CD4-positive, alpha-beta T cell (primary cell): ENCODE data around the gene PTRH1. TPM values are rescaled to one million over a fixed set of nuclear protein-coding genes. Genes with fewer than 3 reads are reported as not detected.
A peak's percentile ranks its signal among the peaks of the same experiment; 100 is the strongest.

Experiments
- ATAC-seq: fragments of 200-7000 bp; cut with Tn5 transposase; one replicate; pipeline ENCODE4 v1.10.0; 2022; ENCODE audit warnings: mild to moderate bottlenecking; ENCODE audit not compliant: poor library complexity
- CTCF ChIA-PET: fragments of 350-600 bp; sonication (Branson Sonifier 250); formaldehyde crosslinking; loops from one replicate; lab custom pipeline; 2021; ENCODE audit warnings: antibody characterized with exemption, inconsistent platforms; lab: Charles Lee
- POLR2A ChIA-PET: fragments of 350-600 bp; sonication (Branson Sonifier 250); formaldehyde crosslinking; loops from one replicate; lab custom pipeline; 2021; ENCODE audit warnings: antibody characterized with exemption, inconsistent platforms; lab: Charles Lee
- DNase-seq, 14 experiments: peaks; one replicate each; pipeline ENCODE4 v3.0.0-alpha.2; 2013 to 2020; ENCODE audit warnings: mixed read lengths in 2 of 14
- H3K27ac ChIP-seq, 2 donors: one replicate each; pipeline versions ENCODE4 v1.5.1 to v1.7.0; 2013; ENCODE audit warnings: low read length in 2 of 2, low read depth in 1 of 2, mild to moderate bottlenecking in 1 of 2
- H3K27me3 ChIP-seq, 2 experiments: 1 replicate in 1 of 2; 2 replicates in 1 of 2; pipeline versions ENCODE4 v1.6.1 to v1.7.0; 2013; ENCODE audit warnings: low read length in 2 of 2, control low read depth in 1 of 2, mild to moderate bottlenecking in 1 of 2, moderate library complexity in 1 of 2; ENCODE audit not compliant: insufficient read depth in 2 of 2, control insufficient read depth in 1 of 2
- H3K36me3 ChIP-seq: one replicate; pipeline ENCODE4 v1.6.1; 2013; ENCODE audit warnings: low read length, control low read depth; ENCODE audit not compliant: insufficient read depth
- H3K4me1 ChIP-seq: one replicate; pipeline ENCODE4 v1.6.1; 2013; ENCODE audit warnings: low read length, control low read depth; ENCODE audit not compliant: insufficient read depth
- H3K4me3 ChIP-seq: one replicate; pipeline ENCODE4 v1.5.1; 2013; ENCODE audit warnings: mild to moderate bottlenecking, low read length, moderate library complexity
- H3K9me3 ChIP-seq, 2 experiments: 1 replicate in 1 of 2; 2 replicates in 1 of 2; pipeline versions ENCODE4 v1.6.1 to v1.7.0; 2013; ENCODE audit warnings: low read length in 2 of 2, mild to moderate bottlenecking in 2 of 2, control low read depth in 1 of 2, moderate library complexity in 1 of 2; ENCODE audit not compliant: control insufficient read depth in 1 of 2, insufficient read depth in 1 of 2
- H3K27ac Mint-ChIP-seq: one replicate; pipeline ENCODE4 v1.8.0; 2020; ENCODE audit warnings: mixed read lengths
- H3K27me3 Mint-ChIP-seq: one replicate; pipeline ENCODE4 v1.8.0; 2021; ENCODE audit warnings: mixed read lengths
- H3K36me3 Mint-ChIP-seq: one replicate; pipeline ENCODE4 v1.8.0; 2021; ENCODE audit warnings: low read depth, mixed read lengths
- H3K4me1 Mint-ChIP-seq: one replicate; pipeline ENCODE4 v1.8.0; 2021; ENCODE audit warnings: low read depth, mixed read lengths
- H3K4me3 Mint-ChIP-seq: one replicate; pipeline ENCODE4 v1.8.0; 2020; ENCODE audit warnings: mild to moderate bottlenecking, mixed read lengths
- H3K9me3 Mint-ChIP-seq: one replicate; pipeline ENCODE4 v1.8.0; 2020; ENCODE audit warnings: mixed read lengths
- intact Hi-C, 2 experiments: fragments of 100-400 bp; cut with DNase I in 1 of 2; cut with micrococcal nuclease in 1 of 2; formaldehyde crosslinking; loops; one replicate each; pipeline versions ENCODE4 v1.15.1 to v1.9.0; 2023 to 2025; cut with DNase I, micrococcal nuclease
- total RNA-seq, 174 experiments: library from RNA in 2 of 174; stranded (reverse) in 2 of 174; gene quantifications; one replicate each; pipeline ENCODE4 v1.2.3 and lab custom pipeline; 2021 to 2026
- TF ChIP-seq, protein P1 (sequence below): fragments of 200-600 bp; IDR thresholded peaks from one replicate; pipeline ENCODE4 v1.8.0; 2022; ENCODE audit warnings: antibody characterized with exemption, mild to moderate bottlenecking

Gene PTRH1
- total RNA-seq, 2 experiments from 2014 or later = 4.5 to 5.9 TPM

DNA sequence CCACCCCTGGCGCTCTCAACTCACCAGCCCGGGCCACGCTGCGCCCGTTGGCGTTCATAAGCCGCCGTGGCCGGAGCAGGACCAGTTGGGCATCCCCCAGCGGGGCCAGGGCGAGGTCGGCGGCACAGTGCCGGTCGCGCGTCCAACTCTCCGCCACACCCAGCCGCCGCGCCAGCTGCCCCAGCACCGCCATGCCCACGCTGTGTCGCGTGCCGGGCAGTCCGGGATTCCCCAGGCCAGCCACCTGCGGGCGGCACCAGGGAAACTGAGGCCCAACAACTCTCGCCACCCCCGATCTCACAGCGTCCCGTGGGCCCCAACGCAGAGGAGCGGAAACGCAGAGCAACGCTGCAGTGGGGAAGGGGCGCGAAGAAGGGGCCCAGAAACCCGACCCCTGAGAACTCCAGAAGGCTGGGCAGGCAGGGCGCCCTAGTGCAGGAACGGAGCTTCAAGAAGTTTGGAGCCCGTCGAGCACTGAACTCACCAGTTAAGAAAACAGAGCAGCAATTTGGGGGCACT lies 453 bp downstream of the PTRH1 start:
- H3K4me1 Mint-ChIP-seq = peaks cover 26% of the 10 kb centered on the region
- DNase-seq = peak in 3 of 14 experiments; percentile 15 to 50 (median 16)

DNA sequence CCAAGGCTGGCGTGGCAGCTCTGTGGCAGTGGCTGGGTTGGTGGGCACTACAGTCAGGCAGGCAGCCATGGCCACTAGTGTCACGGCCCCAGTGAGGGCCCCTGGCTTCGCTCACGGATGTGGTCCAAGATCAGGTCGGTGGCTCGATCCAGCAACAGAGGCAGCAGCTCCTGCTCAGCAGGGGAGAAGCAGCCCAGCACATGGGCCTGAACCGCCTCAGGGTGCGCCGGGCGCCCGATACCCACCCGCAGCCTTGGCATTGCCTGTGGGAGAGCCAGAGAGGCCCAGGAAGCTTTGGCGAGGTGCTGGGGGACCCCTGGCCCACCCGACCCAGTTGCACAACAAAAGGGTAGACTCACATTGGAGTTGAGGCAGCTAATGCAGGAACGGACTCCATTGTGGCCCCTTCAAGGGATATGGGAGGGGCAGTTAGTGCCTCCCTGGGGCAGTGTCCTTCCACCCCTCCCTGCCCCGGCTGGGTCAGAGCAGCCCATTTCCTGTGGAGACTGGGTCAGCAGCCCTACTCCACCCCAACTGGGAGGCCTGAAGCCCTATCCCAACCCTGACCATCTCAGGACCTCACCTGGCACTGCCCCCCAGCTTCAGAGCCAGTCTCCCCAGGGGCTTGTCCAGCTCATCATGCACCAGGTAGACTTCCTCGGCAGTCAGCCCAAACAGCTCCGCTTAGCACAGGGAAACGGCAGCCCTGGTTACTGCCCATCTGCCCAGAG lies 1.3 kb downstream of the PTRH1 start:
- peaks cover 20% of the 10 kb centered on the region for H3K4me1 Mint-ChIP-seq
- DNase-seq (no peak), ATAC-seq (no peak)
- ChIA-PET CTCF (interaction anchor here (0.7 to 2.5 kb wide), 3 partner anchors 20 to 156 kb away, joined by 3 to 28 read pairs (median 5); partner anchors contain the start of gene TOR2A), POLR2A (no interaction called here)
- H3K36me3 Mint-ChIP-seq = peaks cover 5% of the 10 kb centered on the region
- H3K9me3 ChIP-seq = no peaks in the 10 kb centered on the region
- H3K4me1 ChIP-seq = peaks cover 46% of the 10 kb centered on the region
- intact Hi-C loops = loop anchor here (1.0 to 10.0 kb wide), 2 partner anchors 14 to 99 kb away; partner anchors contain the start of gene STXBP1 (in 1 of the 2)
- no peaks in the 10 kb centered on the region for H3K27me3 ChIP-seq
- TF ChIP-seq, protein P1, sequence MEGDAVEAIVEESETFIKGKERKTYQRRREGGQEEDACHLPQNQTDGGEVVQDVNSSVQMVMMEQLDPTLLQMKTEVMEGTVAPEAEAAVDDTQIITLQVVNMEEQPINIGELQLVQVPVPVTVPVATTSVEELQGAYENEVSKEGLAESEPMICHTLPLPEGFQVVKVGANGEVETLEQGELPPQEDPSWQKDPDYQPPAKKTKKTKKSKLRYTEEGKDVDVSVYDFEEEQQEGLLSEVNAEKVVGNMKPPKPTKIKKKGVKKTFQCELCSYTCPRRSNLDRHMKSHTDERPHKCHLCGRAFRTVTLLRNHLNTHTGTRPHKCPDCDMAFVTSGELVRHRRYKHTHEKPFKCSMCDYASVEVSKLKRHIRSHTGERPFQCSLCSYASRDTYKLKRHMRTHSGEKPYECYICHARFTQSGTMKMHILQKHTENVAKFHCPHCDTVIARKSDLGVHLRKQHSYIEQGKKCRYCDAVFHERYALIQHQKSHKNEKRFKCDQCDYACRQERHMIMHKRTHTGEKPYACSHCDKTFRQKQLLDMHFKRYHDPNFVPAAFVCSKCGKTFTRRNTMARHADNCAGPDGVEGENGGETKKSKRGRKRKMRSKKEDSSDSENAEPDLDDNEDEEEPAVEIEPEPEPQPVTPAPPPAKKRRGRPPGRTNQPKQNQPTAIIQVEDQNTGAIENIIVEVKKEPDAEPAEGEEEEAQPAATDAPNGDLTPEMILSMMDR = no peak
- H3K36me3 ChIP-seq = no peaks in the 10 kb centered on the region
- H3K4me3 ChIP-seq = peak overlapping the region; percentile 73
- peak overlapping the region; percentile 79 for H3K4me3 Mint-ChIP-seq
- H3K9me3 Mint-ChIP-seq = no peaks in the 10 kb centered on the region
- no peak overlapping the region for H3K27ac ChIP-seq
- H3K27me3 Mint-ChIP-seq = no peaks in the 10 kb centered on the region
- peak overlapping the region; percentile 55 for H3K27ac Mint-ChIP-seq

More for the DNA sequence above, 453 bp downstream of the PTRH1 start:
- TF ChIP-seq, protein P1 = no peak
- H3K27ac ChIP-seq = peak overlapping the region; percentile 51 to 76
- ATAC-seq = peak; percentile 11
- H3K4me3 ChIP-seq = peak overlapping the region; percentile 73
- intact Hi-C loops = loop anchor here (1.0 to 10.0 kb wide), 5 partner anchors 15 to 352 kb away; partner anchors contain the start of genes STXBP1 (in 2 of the 2), CDK9 (in 1 of the 2), NAIF1 (in 1 of the 2) and SLC25A25 (in 1 of the 2)
- ChIA-PET POLR2A (interaction anchor here (0.9 to 2.0 kb wide), 9 partner anchors 10 to 264 kb away, joined by 3 to 16 read pairs (median 4); partner anchors contain the start of genes CDK9, LRSAM1, RPL12 and ST6GALNAC4), CTCF (interaction anchor here (1.6 to 2.5 kb wide), 2 partner anchors 20 to 155 kb away, joined by 8 to 28 read pairs; partner anchors contain the start of gene TOR2A)
- Mint-ChIP-seq H3K36me3 (peaks cover 5% of the 10 kb centered on the region), H3K9me3 (no peaks in the 10 kb centered on the region), H3K4me3 (peak overlapping the region; percentile 92), H3K27ac (peak overlapping the region; percentile 83), H3K27me3 (no peaks in the 10 kb centered on the region)
- no peaks in the 10 kb centered on the region for H3K36me3 ChIP-seq
- H3K4me1 ChIP-seq = peaks cover 54% of the 10 kb centered on the region
- no peaks in the 10 kb centered on the region for H3K9me3 ChIP-seq
- H3K27me3 ChIP-seq = no peaks in the 10 kb centered on the region

DNA sequence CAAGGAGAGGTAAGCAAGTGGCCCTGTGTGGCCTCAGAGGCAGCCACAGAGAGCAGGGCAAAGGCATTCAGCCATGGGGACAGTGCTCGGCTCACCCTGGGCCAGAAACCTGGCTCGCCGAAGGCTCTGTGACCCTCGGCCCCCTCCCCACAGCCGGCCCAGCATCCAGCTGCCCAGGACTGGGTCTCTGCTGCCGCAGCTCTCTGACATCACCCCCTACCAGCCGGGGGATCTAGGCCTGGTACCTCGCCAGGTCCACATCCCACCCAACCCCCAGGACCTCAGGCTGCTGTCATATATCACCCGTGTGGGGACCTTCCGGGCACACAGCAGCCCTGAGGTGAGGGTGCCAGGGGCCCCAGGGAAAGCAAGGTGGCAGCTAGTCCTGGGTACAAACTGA lies 2.6 kb downstream of the PTRH1 start:
- ChIA-PET POLR2A (no interaction called here), CTCF (interaction anchor here (1.3 kb wide), 1 partner anchor 22 kb away, joined by 5 read pairs; the partner anchor contains the start of gene TOR2A)
- H3K36me3 Mint-ChIP-seq = peaks cover 5% of the 10 kb centered on the region
- H3K27ac ChIP-seq = no peak overlapping the region
- peaks cover 21% of the 10 kb centered on the region for H3K4me1 Mint-ChIP-seq
- H3K27me3 Mint-ChIP-seq = no peaks in the 10 kb centered on the region
- intact Hi-C loops = loop anchor here in 1 of 2 experiments (10.0 kb wide), 1 partner anchor 98 kb away; the partner anchor contains the start of gene STXBP1
- TF ChIP-seq, protein P1 = no peak
- H3K9me3 Mint-ChIP-seq = no peaks in the 10 kb centered on the region
- H3K27me3 ChIP-seq = no peaks in the 10 kb centered on the region
- peaks cover 44% of the 10 kb centered on the region for H3K4me1 ChIP-seq
- H3K4me3 Mint-ChIP-seq = peak overlapping the region; percentile 60
- no peak overlapping the region for H3K27ac Mint-ChIP-seq
- no peaks in the 10 kb centered on the region for H3K9me3 ChIP-seq
- no peaks in the 10 kb centered on the region for H3K36me3 ChIP-seq
- DNase-seq = no peak
- no peak for ATAC-seq
- H3K4me3 ChIP-seq = no peak overlapping the region
